T-helper 2 cell (primary cell): ENCODE results near the gene PNRC2.
"Not testable (repeated sequence)": the region's sequence is repeated elsewhere in the genome, so short reads cannot be mapped to it uniquely, and the experiment has no call there.

Experiments used
- DNase-seq, 5 experiments: peaks; one replicate each; pipeline versions ENCODE4 v3.0.0 to v3.0.0-alpha.2; 2012 to 2022

PNRC2 gene

GRCh38 chr1:23953020-23953419 lies 6.6 kb upstream of the PNRC2 start:
- no peak for DNase-seq

GRCh38 chr1:23957096-23957495 lies 2.5 kb upstream of the PNRC2 start:
- no peak for DNase-seq

DNA sequence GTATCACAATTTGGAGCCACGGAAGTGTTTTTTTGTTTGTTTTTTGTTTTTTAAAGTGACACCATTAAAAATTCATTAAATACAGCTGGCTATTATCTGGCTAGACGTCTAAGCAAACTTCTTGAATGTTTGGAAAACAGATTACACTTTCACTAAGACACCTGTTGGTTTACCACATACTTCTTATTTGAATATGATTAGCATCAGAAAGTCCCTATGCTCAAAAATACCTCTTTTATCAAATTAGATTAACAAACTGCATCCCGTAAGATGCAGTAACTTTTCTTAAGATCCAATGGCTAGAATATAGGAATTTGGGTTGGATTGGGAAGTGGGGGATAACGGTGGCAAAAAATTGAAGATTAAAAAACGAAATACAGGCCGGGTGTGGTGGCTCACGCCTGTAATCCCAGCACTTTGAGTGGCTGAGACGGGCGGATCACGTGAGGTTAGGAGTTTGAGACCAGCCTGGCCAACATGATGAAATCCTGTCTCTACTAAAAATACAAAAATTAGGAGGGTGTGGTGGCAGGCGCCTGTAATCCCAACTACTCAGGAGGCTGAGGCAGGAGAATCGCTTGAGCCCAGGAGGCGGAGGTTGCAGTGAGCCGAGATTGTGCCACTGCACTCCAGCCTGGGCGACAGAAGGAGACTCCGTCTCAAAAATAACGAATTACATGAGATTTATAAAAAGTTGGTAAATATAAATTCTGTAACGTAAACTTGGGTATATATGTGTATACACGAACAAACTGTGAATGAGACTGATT lies 1.4 kb upstream of the PNRC2 start:
- peak in 1 of 5 experiments; percentile 45 for DNase-seq

DNA sequence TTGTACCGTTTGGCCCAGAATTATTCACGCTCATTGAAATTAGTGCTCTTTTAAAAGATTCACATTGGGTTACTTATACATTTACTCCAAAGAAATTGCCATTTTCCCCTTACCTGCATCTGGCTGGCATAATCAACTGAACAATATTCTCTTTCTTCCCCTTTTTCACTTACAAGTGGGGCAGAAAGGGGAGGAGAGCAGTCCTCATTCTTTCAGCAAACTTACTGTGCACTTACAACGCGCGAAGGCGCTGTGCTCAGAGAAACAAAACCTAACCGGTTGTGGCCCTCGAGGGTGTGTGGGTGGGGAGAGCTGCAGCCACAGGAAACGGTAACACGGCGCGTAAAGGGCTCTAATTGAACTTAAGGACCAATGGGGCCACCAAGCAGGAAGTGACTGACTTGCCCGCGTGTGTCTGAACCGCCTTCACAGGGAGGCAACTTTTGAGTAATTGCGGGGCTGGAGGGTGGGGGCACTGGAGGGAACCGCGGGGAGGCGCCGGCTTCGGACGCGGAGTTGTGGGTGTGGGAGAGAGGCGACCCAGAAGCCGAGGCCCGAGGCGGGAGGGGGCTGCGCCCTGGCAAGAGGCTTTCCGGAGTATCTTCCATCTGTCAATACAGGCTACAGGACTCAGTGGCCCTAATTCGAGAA lies 693 bp upstream of the PNRC2 start:
- peak; percentile 70 to 99 (median 87) for DNase-seq

DNA sequence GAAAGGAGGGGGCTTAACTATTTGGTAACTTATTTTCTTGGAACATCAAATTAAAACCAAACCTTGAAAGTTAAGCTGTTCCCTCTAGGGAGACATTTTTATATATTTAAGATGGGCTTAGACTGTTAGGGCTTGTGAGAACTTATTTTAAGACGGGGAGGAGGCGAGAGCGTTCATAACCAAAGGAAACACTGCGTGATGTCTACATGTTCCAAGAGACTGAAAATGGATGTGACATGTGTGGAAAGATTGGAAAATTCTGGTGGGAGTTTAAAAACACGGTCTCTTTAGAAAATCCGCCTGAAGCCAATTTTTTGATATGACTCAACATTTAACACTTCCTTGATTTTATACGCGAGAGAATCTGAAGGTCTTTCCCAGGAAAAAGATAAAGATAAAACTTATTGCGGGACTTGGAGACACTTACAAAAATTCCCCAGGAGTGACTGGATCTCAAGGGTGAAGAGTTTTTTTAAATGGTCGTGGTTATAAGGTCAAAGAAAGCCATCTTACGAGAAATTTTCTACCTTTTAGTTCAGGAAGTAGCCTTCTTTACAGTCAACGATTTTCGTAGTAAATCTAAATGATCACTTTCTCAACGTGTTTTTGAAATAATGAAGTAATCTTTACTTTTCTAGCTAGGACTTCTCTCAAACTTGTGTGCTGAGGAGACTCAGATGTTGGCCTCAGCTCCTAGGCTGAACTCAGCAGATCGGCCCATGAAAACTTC lies 828 bp downstream of the PNRC2 start:
- DNase-seq, result peak in 1 of 5 experiments; percentile 34

DNA sequence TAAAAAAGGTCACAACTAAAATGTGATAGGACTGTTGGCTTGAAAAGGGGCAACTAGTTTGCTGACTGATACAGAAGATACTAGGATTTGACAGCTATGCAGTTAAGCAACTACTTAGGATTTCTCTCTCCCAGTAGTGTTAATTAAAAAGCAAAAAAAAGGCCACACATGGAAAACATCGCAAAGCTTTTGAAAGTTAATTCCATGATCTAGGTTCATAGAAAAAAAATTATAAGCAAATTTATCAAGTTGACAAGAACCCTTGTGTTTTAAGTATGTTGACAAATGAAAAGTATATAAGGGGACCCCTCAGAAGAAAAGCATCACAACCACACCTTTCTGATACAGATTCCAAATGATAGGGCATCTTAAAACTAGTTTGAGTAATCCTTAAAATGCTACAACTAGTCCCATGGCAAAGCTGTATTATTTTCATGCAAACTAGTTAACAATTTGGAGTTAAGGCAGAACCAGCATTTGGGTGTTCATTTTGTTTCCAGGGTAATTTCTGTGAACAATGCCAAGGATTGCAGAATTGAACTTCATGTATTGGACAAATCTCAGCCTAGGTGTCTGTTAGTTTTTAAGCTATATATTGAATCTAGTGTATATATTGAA lies 4.1 kb downstream of the PNRC2 start:
- no peak for DNase-seq

DNA sequence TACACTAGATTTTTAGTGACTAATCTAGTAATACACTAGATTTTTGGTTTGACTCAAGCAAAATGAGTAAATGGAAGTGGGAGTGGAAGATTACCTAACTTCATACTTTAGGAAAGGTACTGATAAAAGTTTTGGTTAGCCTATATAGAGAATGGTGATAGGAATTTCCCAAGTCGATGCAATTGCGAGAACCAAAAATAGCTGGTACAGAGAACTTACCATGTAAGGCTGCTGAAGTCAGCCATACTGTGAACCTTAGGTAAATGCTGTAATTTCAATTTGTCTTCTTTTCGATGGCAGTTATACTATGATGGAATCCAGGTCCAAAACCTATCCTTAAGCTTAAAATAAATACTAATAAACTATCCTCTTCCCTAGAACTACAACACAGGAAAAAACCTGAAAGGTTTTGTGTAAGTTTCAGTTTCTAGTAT lies 4.6 kb downstream of the PNRC2 start:
- DNase-seq, result no peak

GRCh38 chr1:23964790-23965740 lies 5.4 kb downstream of the PNRC2 start:
- no peak for DNase-seq

DNA sequence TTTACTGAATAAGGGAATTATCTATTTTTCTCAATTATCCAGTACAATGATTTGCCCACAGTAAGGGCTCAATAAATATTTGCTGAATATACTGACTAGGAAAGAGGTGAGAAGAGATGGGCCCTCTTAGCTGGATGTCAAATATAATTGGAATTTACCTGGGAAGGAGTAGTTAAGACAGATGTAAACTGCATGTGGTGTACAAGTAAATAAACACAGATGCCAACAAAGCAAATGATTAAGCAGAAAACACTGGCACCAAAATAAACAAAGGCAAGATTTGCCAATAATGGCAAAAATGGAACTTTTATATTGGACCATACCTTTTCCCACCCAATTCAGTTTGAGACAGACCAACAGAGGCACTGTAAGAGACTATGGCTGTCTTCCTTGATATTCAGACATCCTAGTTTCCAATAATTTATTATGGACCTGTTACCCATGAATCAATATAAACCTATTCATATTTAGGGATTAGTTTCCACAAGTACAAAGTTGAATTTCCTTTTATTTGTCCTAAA lies 7.4 kb downstream of the PNRC2 start:
- DNase-seq, result no peak

- DNase-seq, result no peak
These were observed 8.2 kb downstream of the PNRC2 start for GRCh38 chr1:23967871-23968270.

DNA sequence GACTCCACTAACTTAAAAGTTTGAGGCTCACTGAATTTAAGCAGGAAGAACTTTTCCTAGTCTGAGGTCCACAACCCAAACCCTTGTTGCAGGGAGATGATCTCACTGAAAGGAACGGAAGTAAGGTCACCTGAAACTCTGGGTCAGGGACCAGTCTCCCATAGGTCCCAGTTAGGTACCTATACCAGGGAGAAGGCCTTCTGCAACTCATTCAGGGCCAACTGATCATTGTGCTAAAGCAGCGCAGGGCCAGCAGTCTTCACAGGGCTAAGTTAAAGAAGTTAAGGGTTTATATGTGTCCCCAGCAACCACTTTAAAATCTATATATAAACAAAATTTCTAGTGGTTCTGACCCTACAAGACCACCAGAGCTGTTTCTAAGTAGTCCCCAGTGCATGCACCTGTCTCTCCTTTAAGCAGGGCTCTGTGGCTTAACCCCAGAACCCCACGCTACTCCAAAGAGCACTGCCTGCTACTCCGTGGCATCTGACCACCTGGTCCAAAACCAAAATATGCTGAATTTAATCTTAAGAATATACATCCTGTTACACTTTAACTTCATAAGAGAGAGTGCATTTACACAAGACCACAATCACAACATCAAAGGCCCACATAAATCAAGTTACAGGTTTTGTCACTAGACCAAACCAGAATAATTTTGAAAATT lies 17.7 kb downstream of the PNRC2 start:
- peak in 1 of 5 experiments; percentile 46 for DNase-seq

DNA sequence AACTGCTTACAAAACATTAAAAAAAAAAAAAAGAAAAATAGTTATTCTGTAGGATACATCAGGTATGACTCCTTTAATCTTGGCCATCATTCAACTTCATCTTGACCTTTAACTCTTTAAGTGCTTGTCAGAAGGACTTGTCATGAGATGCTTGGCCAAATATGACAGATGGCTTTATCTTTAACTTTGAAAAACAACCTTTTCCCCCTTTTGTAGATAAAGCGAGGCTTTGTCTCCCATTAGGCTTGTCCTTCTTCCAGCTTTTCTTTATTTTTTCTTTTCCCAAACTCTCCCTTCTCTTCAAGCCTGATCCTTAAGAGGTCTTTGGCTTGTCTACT lies 18.2 kb downstream of the PNRC2 start:
- no peak for DNase-seq

GRCh38 chr1:23978805-23979204 lies 19.2 kb downstream of the PNRC2 start:
- DNase-seq, result no peak

DNA sequence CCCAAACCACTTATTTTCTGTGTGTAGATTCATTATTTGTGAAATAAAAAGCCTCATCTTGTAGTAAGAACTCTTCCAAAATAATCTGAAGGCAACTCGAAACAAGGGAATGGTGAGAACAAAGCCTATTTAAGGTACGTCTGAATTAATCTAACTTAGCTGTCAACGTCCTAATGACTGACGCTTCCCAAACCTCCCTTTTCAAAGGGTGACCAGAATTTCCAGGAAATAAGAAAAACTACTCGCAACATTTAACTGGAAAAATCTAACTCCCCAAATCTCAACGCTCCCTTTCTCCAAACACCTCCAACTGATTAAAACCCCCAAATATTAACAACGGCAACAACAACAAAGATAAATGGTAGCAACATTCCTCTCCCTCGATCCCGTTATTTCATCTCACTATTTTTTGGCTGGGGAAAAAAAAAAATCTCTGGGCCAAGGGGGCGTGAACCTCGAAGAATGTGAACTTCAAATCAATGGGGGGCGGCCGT lies 19.8 kb downstream of the PNRC2 start:
- no peak for DNase-seq

DNA sequence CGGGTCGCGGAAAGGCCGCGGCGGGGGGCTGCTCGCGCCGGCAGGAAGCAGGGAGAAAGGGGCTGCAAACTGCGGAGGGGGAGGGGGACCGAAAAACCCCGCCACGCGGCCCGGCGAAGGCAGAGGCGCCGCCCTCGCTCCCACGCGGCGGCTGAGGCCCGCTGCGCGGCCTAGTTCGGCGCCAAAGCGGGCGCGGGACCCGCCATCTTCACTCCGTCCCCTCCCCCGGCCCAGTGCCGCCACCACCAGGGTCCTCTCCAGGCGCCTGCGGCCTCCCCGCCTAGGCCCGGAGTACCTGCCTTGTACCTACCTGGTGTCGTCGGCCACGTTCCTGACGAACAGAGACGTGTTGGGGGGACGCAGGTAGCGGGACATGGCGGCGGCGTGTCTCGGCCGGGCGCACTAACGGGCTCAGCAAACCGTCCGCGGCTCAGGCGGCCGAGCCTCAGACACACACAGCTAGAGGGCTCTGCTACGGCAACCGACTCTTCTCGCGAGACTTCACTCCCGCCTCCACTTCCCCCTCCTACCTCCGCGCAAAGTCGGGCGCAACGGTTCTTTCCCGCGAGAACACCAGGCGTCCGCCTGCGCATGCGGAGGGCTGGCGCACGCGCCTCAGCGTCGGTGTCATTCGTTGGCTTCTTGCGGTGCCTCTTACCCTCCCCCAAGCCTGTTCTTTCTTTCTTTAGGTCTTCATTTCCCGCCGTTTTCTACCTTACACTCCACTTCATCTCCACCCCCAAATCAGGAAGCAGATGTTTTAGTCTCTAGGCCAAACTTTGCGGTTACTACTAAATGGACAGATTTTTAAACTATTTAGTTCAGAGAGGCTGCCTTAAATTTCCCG lies 20.5 kb downstream of the PNRC2 start, which contains the start of gene SRSF10:
Gene SRSF10, minus strand, starts transcription at position 447 of the 847 bp plus-strand sequence. Its CDS starts 72 bp downstream, at position 375.
- DNase-seq, result peak; percentile 91 to 100 (median 96)

- DNase-seq, result peak in 2 of 5 experiments; percentile 27 to 69
These were observed 21.1 kb downstream of the PNRC2 start for GRCh38 chr1:23980728-23981070.

DNA sequence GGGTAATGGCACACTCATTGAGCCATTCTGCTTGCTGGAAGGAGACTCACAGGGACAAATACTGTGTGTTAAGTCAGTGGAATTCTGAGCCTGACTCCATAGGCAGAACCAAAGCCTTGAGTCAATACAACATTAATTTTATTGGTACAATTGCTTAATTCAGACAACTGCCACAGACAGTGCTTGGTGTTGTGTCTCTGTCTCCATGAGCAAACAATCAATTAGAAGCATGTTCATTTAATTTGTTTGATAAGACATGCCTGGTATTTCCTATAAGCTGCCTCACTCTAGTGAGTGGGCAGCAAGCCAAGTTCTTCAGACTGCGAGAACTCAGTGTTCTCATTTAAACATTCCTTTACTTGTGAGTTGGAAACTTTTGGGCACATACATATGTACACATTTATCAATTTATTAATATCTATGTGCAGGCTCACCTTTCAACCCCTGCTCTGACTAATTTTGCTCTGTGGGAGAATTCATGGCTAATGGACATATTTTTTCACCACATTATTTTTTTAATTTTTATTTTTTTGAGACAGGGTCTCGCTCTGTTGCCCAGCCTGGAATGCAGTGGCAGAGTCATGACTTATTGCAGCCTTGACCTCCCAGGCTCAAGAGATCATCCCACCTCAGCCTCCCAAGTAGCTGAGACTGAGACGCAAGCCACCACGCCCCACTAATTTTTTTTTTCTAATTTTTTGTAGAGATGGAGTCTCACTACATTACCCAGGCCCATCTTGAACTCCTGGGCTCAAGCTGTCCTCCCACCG lies 25.0 kb downstream of the PNRC2 start:
- DNase-seq, result no peak

- not testable (repeated sequence) for DNase-seq
These were observed 27.4 kb downstream of the PNRC2 start for GRCh38 chr1:23987038-23987437.

- no peak for DNase-seq
These were observed 29.6 kb downstream of the PNRC2 start for GRCh38 chr1:23989263-23989662.
